DMS 273 (cell line): ENCODE measurements around the gene KLF16.
"Not testable (repeated sequence)": the region's sequence is repeated elsewhere in the genome, so short reads cannot be mapped to it uniquely, and the experiment has no call there.

Experiments used
- DNase-seq: peaks from one replicate; lab custom pipeline; 2025; ENCODE audit not compliant: unreplicated experiment; lab: John Stamatoyannopoulos, UW

The KLF16 gene

DNA sequence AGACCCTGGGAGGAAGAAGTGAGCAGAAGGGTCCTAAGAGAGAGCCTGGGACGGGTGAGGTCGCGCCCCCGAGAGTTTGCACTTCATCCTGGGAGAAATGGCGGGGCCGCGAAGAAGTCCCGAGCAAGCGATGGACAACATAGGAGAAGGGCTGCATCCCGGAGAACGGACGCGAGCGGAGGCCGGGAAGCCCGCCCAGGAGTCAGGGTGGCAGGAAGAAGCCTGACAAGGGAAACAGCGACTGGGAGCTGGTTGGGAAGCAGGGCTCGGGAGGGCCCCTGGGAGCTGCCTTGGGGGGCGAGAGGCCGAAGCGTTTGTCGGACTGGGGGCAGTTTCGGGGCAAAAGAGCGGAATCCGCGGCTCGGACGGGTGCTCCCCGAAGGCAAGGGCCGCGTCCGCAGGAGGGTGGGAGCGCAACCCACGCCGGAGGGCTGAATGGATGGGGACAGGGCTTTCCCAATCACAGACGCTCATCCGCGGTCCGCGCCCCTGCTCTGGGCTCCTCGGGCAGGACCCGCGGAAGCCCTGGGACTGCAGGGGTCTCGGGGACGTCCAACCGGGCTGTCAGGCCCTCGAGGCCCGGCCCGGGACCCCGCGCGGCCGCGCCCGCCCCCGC is 21.4 kb upstream of the KLF16 start:
- DNase-seq: peak; percentile 56

- no peak for DNase-seq
Observed at GRCh38 chr19:1884291-1884718, 20.9 kb upstream of the KLF16 start.

DNA sequence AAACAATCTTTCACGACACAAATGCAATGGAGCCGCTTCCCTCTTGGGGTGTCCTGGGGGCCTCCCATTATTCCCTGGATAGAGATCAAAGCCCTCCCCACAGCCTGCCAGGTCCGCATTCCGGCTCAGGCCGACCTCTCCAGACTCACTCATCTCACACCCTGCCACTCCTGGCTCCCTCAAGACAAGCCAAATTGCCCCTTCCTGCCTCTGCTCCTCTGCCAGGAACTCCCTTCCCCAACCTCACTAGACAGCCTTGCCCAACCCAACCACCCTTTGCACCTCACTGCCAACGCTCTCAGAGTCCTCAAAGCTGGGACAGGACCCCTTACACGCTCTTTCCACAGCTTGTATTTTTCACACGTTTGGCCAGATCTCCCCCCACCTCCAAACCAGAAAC is 20.4 kb upstream of the KLF16 start:
- no peak for DNase-seq

DNA sequence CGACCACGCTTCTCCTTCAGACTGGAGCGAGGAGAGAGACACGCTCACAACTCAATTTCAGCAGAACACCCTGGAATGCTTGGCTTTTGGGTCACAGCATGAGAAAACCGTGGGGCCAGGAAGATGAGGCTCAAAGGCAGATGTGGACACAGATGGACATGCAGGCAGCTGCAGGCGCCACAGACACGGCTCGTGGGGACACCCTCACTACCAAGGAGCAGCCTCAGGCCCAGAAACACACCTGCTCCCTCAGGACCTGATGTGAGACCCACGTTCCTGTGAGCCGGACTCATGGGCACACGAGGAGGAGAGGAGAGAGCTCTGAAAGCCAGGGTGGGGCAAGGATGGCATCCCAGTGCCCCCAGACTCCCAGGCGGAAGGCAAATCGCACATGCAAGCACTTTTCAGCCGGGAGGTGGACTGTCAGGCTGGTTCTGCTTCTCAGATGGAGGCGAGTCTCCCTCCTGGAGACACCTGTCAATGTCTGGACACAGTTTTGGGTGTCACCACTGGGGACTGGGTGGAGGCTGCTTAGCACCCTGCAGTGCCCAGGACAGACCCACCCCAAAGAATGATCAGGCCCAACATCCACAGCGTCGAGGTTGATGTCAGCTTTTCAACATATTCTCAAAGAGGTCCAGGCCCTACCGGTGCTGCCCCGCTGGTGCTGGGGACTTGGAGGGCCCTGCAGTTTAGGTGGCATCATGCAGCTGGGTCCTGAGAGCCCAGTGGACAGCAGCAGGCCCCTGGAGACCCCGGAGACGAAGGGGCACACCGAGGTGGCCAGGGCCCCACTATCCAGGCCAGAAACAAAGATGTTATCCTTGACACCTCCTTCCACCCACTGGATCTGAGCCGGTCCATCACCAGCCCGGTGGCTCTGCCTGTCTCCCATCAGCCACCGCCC is 19.7 kb upstream of the KLF16 start:
- no peak for DNase-seq

- DNase-seq: no peak
Observed at GRCh38 chr19:1882089-1882785, 18.9 kb upstream of the KLF16 start.

DNA sequence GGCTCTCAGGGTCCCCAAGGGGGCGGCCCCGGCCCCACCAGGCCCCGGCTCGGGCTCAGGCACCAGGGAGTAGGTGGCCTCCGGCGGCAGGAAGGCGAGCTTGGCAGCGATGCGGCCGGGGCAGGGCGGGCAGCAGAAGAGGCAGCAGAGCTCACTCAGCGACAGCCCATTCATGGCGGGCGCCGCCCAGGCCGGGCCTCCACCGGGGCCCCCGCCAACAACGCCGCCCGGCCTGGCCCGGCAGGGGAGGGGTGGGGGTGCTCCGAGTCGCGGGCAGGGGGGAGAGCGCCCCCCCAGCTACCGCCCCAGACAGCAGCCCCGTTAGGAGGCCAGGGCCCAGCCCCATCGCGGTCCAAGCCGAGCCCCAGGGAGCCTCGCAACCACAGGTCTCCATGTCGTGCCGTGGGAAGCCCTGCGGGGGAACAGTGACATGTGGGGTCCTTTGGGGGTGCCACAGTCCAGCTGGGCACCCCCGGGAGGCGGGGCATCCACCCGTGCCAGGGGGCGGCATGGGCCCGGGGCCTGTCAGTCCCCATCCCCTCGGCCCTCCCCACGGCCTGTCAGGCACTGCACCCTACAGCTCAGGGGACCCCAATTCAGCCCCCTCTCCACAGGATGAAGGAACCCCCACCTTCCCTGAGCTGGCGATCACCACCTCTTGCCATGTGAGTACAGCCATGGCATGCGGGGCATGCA is 18.2 kb upstream of the KLF16 start:
- DNase-seq: not testable (repeated sequence)

GRCh38 chr19:1880611-1881392 is 17.4 kb upstream of the KLF16 start:
- DNase-seq: no peak

GRCh38 chr19:1879982-1880381 is 16.6 kb upstream of the KLF16 start:
- DNase-seq: not testable (repeated sequence)

DNA sequence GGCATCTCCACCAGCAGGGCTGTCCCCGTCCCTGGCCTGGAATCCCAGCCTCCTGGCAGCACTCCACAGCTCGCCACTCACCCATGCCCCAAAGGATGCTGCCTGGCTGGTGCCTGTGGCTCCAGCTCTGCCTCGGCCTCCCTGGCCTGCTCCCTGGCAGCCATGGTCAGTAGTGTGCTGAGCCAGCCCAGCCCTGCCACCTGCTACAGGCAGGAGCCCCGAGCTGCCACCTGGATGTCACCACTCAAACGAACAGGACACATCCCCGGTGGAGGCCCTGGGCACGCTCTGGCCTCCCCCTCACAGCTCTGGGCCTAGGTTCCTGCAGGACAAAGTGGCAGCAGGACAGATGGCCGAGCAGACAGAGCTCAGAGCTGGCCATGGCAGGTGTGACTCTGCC is 15.2 kb upstream of the KLF16 start:
- DNase-seq: not testable (repeated sequence)

DNA sequence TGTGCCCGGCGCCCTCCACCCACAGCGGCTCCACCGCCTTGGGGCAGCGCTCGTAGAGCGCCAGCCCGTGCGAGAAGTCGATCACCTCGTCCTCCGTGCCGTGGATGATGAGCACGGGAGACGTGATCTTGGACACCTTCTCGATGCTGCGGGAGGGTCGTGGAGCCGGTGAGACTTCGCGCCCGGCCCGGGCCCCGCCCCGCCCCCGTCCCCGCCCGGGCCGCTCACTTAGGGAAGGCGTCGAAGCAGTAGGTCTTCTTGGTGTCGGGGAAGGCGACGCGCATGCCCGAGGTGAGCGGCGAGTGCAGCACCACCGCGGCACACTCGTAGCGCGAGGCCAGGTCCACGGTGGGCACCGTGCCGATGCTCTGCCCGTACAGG is 13.9 kb upstream of the KLF16 start:
- DNase-seq: not testable (repeated sequence)

DNA sequence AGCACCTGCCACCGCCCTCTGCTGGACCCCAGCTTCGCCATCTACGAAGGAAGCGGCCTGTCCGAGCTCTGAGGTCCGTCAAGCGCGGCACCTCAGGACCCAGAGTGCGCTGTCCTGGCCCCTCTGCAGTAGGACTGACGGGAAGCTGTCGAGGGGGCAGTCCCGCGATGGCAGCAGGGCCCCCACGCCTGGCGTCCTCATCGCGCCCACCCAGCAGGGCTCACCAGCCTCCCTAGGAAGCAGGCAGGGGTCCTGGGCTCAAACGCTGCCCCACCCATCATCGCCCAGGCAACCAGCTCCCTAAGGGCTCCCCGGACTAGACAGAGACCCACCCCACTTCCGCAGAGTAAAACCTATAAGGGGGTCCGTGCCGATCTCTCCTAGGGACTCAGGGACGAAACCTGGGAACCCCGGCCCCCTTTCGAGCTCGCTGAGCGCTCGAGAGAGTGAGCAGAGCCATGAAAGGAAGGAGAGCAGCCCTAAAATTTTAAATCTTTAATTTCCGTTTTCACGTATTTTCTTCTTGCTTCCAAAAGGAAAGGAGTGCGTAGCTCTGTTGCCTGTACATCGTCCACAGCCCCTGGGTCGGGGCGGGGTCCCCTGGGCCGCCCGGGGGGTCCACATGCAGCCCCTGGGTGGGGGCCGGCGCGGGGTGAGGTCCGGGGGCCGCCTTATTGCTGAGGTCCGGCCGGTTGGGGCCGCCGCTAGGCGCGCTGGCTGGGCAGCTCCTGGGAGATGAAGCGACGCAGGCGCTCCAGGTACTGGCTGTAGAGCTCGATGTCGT is 13.3 kb upstream of the KLF16 start:
- not testable (repeated sequence) for DNase-seq

DNA sequence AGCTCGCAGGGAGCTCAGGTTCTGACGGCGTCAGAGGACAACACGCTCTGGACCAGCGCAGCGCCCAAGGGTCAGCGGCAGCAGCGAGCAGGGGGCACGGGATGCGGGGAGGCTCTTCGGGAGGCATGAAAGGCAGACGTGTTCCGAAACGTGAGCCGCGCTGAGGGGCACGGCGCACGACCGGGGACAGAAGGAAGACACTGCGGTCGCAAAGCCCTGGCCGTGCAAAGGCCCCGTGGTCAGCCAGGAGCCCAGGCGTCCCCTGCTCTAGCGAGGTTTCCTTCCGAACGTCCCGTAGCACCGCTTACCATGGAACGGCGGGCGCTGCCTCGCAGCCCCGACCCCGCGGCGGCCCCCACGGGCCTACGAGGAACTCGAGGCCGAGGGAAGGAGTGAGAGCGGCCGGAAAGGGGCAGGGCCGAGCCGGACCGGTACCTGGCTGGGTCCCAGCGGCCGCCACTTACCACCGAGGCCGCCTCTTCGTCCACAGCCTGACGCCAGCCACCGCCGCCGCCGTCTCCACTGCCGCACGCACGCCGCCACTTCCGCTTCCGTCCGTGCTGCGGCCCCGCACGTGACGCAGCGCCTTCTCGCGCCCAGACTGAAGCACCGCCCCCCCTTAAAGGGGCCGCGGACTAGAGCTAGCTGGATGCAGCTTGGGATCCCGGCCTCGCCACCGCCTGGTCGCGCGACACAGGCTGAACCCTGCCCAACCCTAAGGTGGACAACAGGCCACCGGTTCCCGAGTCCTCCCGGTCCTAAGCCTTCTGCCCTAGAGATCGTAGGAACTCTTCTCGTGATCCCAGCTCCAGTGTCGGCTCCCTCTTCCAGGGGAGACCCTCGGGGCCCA is 12.5 kb upstream of the KLF16 start:
- DNase-seq: peak; percentile 96

DNA sequence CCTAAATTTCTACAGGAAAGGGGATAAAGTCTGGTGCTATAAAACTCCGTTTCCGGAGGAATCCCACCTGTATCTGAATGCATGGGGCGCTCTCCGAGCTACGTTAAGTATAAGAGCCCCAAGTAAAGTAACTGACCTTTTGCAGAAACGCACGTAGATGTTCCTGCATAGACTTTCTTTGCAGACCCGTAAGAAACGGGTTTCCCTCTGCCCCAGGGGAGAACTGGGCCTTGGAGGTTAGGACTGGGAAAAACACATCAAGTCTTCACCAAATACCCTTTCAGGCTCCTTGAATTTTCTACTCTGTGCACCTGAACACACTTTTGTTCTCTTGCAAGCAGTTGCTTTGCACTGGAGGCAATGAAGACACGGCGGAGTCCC is 11.9 kb upstream of the KLF16 start:
- not testable (repeated sequence) for DNase-seq

GRCh38 chr19:1874554-1875185 is 11.3 kb upstream of the KLF16 start:
- peak; percentile 49 for DNase-seq

DNA sequence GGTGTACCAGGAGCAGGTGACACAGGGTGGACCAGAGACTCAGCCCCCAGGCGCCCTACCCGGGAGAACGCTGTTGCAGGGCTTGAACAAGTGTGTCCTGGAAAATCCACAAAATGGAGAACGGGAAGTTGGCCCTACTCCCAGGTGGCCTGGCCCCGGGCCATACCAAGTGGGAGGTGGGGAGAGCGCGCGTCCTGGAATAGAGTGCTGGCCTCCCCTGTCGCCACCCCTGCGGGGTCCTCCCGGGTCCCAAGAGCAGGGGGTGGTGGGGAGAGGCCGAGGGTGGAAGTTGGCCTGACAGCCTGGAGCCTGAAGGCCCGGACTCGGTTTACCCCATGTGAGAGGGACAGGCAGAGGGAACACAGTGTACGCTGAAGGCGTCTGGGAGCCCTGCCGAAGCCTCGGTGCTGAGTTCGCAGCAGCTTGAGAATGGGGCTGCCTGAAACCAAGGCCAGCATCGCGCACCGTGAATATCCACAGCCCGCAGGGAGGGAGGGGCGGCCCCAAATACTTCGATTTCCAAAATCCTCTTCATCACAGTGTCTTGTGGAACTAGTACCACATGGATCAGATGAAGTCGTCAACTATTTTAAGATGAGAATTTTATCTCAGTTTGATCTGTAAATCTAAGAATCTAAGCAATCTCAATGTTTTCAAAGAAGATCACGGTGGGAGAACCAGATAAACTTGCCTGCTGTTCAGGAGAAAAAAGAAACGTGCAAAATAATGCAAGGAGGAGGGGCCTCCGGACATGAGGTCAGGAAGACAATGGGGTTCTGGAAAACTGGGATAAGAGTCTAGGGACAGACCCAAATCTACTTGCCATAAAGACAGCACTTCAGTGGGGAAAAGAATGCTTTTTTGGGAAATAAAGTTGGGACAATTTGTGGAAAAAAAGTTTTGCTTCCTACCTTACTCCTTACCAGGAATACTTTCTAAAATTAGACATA is 10.4 kb upstream of the KLF16 start:
- peak; percentile 84 for DNase-seq

- no peak for DNase-seq
Observed at GRCh38 chr19:1872807-1873523, 9.6 kb upstream of the KLF16 start.

GRCh38 chr19:1871630-1872029 is 8.3 kb upstream of the KLF16 start:
- DNase-seq: no peak
